ENCODE measurements around the gene CFD. TPM values are rescaled to one million over a fixed set of nuclear protein-coding genes. Genes with fewer than 3 reads are reported as not detected.

Gene CFD
- total RNA-seq, 1 donor from 2014 or later: 2.8 TPM

DNA sequence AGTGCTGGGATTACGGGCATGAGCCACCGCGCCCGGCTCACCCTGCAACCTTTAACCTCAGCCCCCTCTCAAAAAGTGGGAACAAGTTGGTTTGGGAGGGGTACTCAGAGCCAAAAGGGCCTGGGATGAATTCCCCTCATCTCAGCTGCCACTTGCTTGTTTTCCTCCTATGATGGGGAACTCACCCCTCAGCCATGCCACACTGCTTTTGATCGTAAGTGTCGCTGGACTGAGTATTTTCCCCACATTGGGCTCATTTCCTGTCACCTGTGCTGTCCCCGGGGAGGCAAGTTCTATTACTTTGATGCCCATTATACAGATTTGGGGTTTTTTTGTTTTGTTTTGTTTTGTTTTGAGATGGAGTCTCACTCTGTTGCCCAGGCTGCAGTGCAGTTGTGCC, 47.0 kb downstream of the CFD start:
- no peak for DNase-seq

DNA sequence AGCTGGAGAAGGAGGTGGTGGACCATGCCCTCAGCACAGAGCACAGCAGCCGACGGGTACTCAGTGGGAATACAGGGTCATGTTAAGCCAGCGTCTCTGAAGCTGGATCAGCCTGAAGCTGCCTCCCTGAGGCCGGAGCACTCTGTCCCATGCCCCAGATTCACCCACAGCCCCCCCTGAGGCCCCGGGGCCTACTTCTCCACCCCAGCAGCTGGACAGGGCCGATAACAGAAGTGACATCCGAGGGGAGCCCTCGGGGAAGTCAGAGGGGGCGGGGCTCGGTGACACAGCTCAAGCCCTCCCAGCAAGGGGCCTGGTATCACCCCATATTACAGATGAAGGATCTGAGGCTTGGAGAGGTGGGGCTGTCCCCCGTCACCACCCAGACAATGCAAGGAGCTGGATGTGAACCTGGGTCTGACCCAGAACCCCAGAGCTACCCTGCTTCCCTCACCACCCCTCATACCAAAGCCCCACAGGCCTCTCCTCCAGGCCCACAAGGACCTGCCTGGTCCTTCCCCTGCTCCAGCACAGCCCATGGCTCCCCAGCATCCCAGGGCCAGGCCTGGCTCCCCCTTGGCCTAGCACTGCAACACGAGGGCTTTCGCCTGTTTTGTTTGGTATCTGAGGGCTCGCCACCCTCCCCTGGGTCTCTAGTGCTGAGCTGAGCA, 47.9 kb downstream of the CFD start:
- no peak for DNase-seq

- DNase-seq: no peak
Measured at GRCh38 chr19:911197-912033, 52.0 kb downstream of the CFD start.

DNA sequence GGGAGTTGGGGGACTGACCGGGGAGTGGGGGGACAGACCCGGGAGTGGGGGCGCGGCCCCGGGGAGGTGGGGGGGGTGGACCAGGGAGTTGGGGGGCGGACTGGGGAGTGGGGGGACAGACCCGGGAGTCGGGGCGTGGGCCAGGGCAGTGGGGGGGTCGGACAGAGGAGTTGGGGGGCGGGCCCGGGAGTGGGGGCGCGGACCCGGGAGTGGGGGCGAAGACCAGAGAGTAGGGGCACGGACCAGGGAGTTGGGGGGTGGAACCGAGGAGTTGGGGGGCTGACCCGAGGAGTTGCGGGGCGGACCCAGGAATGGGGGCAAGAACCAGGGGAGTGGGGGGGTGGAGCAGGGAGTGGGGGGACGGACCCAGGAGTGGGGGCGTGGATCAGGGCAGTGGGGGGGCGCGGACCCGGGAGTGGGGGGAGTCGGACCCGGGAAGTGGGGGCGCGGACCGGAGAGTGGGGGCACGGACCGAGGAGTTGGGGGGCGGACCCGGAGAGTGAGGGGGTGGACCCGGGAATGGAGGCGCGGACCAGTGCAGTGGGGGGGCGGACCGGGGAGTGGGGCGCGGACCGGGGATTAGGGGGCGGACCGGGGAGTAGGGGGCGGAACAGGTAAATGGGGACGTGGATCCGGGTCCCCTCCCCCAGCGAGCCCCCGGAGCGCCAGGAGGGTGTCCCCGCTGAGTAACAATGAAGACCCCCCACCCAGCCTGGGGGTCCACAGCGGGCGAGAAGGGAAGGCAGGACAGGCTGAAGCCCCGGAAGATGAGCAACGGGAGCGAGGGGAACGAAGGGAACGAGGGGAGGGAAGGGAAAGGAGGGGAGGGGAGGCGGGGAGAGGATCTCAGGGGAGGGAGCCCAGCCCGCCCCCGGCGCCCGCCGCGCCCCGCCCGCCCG, 53.0 kb downstream of the CFD start:
- no peak for DNase-seq

Small RNA genes within 50 kb of the gene (small RNA-seq; reads per million reads assigned to genes)
- gene MIR3187 (not detected), gene RNU6-9 (not detected)

Other genes starting within 250 kb of the CFD start
- 12.5 TPM for gene POLRMT, start 226.1 kb upstream of the CFD start, total RNA-seq
- 0.62 TPM for gene FGF22, start 219.8 kb upstream of the CFD start, total RNA-seq
- gene RNF126, start 196.4 kb upstream of the CFD start, total RNA-seq: 10.8 TPM
- gene FSTL3, start 183.3 kb upstream of the CFD start, total RNA-seq: 3.3 TPM
- not detected for gene PRSS57, start 164.2 kb upstream of the CFD start, total RNA-seq
- gene PALM, start 150.7 kb upstream of the CFD start, total RNA-seq: 95.9 TPM
- gene MISP, start 108.6 kb upstream of the CFD start, total RNA-seq: not detected
- 33.5 TPM for gene PTBP1, start 62.2 kb upstream of the CFD start, total RNA-seq
- gene PLPPR3, start 37.7 kb upstream of the CFD start, total RNA-seq: 99.5 TPM
- gene AZU1, start 31.8 kb upstream of the CFD start, total RNA-seq: 0.31 TPM
- gene PRTN3, start 18.7 kb upstream of the CFD start, total RNA-seq: not detected
- not detected for gene ELANE, start 7.4 kb upstream of the CFD start, total RNA-seq
- gene MED16, start 33.5 kb downstream of the CFD start, total RNA-seq: 17.9 TPM
- gene RNU6-9, start 33.8 kb downstream of the CFD start, total RNA-seq: not detected
- gene R3HDM4, start 53.6 kb downstream of the CFD start, total RNA-seq: 31.4 TPM
- gene KISS1R, start 57.7 kb downstream of the CFD start, total RNA-seq: not detected
- 8.0 TPM for gene ARID3A, start 66.4 kb downstream of the CFD start, total RNA-seq
- gene WDR18, start 124.7 kb downstream of the CFD start, total RNA-seq: 44.1 TPM
- not detected for gene GRIN3B, start 140.8 kb downstream of the CFD start, total RNA-seq
- gene TMEM259, start 161.5 kb downstream of the CFD start, total RNA-seq: 33.8 TPM
- not detected for gene RNU6-2, start 161.9 kb downstream of the CFD start, total RNA-seq
- 9.5 TPM for gene CNN2, start 166.9 kb downstream of the CFD start, total RNA-seq
- gene ABCA7, start 180.4 kb downstream of the CFD start, total RNA-seq: 0.78 TPM
- 1.7 TPM for gene ARHGAP45, start 207.5 kb downstream of the CFD start, total RNA-seq
- gene POLR2E, start 235.7 kb downstream of the CFD start, total RNA-seq: 31.8 TPM
- 83.8 TPM for gene GPX4, start 244.3 kb downstream of the CFD start, total RNA-seq

Data from occipital lobe (tissue), 3 donors.